Measurements from ENCODE around the gene GLYATL1B.
"Not testable (repeated sequence)": the region's sequence is repeated elsewhere in the genome, so short reads cannot be mapped to it uniquely, and the experiment has no call there.

DNA sequence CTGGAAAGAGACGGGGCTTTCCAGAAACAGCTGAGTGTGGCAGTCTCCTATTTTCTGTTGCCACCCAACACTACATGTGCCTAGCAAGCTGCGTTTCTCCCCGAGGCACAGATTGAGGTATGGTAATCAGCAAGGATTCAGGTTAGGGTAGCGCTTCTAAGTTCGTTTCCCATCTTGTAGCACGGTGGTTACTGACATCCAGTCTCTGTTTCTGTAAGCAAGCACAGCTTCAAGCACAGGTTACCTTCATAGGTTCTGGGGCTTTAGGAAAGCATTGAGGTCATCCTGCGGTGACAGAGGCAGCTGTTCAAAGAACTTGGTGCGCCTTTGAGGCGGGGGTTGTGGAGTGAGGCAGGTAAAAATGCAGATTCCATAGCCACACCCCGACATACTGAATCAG is 21.6 kb downstream of the GLYATL1B start:
- not testable (repeated sequence) for TF ChIP-seq POLR2AphosphoS5 (IDR thresholded peaks at IDR 0.05); RAD21 (conservative IDR thresholded peaks at IDR 0.05); TAF1 (IDR thresholded peaks at IDR 0.05; ENCODE audit: low read depth)
